NCI-H1092 (cell line): ENCODE measurements around the gene SPATS2.
"Not testable (repeated sequence)": the region's sequence is repeated elsewhere in the genome, so short reads cannot be mapped to it uniquely, and the experiment has no call there.

Source experiments
- DNase-seq: peaks from one replicate; lab custom pipeline; 2025; lab: John Stamatoyannopoulos, UW

Gene SPATS2

GRCh38 chr12:49410818-49411217, 43.6 kb downstream of the SPATS2 start:
- DNase-seq: no peak

- DNase-seq: no peak
Observed at GRCh38 chr12:49413010-49413409, 45.7 kb downstream of the SPATS2 start.

DNA sequence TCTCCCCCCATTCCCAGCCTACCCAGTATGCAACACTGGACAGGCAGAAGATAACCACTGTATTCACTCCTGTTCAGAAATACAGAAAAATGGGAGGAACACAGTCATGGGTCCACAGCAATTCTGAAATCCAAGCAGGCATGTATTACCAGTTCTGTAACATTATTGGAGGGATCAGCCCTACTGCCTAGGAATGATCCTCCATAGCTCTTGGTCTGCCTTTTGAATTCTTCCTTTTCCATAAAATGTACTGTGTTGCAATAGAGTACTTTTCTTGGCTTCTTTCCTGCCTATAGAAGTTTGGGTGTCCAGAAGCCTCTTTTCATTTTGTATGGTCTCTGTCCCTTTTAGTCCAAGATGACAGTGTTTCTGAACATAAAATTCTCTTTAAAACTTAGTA, 46.5 kb downstream of the SPATS2 start:
- no peak for DNase-seq

DNA sequence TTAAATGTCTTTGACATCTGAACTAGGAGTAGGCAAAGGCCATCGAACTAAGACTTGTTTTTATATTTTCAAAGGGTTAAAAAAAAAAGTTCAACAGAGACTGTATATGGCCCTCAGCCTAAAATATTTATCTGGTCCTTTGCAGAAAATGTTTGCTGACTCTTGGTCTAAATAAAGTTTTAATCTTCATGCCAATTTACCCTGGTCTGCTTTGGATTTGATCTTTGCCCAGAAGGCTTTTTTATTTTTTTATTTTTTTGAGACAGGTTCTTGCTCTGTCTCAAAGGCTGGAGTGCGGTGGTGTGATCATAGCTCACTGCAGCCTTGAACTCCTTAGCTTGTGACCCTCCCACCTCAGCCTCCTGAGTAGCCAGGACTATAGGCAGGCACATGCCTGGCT, 47.1 kb downstream of the SPATS2 start:
- DNase-seq: no peak

GRCh38 chr12:49415521-49415970, 48.3 kb downstream of the SPATS2 start:
- no peak for DNase-seq

DNA sequence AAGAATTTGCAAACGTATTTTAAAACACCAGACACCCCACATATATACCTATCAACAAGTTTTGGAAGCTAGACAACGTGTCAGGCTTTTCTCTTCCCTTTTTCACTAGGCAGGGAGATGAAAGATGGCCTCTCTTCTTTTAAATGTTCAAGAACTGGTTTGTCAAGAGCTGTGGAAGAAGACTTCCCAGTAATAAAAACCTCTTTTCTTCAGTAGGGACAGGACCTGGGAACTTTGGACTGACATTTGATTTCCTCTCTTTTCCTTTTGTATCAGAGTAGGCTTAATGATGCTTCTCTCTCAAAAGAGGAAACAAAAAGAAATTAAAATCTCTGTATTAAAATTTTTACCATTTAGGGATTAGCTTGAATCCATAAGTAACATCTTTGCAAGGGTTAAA, 49.6 kb downstream of the SPATS2 start:
- no peak for DNase-seq

- DNase-seq: no peak
Observed at GRCh38 chr12:49417558-49417957, 50.3 kb downstream of the SPATS2 start.

DNA sequence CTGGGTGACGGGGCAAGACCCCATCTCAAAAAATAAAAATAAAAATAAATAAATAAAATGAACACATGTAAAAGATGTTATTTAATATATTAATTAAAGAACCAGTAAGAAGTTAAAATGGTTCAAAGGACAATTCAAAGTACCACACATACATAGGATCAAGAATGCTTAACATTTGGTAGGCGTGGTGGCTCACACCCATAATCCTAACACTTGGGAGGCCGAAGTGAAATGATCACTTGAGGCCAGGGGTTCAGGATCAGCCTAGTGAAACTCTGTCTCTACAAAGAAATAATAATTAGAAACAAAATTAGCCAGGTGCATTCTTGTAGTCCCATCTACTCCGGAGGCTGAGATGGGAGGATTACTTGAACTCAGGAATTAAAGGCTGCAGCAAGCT, 53.3 kb downstream of the SPATS2 start:
- DNase-seq: no peak

GRCh38 chr12:49422114-49422513, 54.9 kb downstream of the SPATS2 start:
- no peak for DNase-seq

DNA sequence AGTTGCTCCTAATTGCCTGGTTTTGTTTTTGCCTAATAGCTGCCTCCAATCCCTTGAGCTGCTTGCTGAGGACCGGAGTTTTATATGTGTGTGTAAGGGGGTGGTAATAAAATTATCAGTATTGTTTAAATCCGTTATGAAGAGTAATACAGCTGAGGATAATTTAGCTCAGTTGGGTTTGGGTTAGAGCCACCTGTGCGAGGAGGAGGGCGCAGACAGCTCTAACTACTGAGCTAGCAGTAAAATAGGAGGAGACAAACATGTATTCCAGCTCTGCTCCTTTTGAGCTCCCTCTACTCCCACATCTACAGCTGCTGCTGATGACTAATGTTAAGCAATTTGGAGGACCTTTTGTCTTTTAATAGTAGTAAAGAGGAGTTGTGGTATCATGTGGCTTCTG, 61.5 kb downstream of the SPATS2 start:
- no peak for DNase-seq

- DNase-seq: no peak
Observed at GRCh38 chr12:49432616-49433015, 65.4 kb downstream of the SPATS2 start.

GRCh38 chr12:49436799-49437198, 69.5 kb downstream of the SPATS2 start:
- not testable (repeated sequence) for DNase-seq

DNA sequence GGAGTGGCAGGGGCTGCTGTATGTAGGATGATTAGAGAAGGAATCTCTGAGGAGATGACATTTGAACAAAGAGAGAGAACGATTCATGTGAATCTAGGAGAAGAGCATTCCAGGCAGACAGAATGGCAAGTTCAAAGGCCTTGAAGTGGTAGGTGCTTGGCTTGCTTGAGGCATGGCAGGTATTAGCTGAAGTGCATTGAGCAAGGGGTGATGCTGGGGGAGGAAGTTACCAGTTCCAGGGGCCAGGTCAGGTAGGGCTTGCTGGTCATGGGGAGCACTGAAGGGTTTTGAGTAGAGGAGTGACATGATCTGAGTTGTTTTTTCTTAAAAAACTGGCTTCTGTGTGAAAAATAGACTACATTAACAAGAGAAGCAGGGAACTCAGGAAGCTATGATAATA, 71.8 kb downstream of the SPATS2 start:
- DNase-seq: no peak

DNA sequence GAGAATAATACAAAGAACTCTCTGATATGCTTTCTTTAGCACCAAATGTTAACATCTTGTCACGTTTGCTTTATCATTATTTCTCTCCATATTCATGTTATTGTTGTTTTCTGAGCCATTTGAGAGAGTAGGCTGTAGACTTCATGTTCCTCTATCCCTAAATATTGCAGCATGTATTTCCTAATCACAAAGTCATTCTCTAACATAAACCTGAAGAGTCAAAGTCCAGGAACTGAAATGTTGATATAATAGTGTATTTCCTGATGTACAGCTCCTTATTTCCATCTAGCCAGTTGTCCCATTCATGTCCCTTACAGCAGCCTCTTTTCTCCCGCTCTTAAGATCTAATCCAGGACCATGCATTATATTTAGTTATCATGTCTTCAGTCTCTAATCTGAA, 72.8 kb downstream of the SPATS2 start:
- no peak for DNase-seq

DNA sequence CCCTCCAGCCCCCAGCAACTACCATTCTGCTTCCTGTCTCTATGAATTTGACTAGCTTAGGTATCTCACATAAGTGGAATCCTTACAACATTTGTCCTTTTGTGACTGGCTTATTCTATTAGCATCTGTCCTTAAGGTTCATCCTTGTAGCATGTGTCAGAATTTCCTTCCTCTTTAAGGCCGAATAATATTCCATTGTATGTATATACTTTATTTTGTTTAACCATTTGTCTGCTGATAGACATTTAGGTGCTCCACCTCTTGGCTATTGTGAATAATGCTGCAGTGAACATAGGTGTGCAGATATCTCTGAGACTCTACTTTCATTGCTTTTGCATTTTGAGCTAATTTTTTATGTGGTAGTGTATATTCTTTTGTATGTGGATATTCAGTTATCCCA, 75.7 kb downstream of the SPATS2 start:
- no peak for DNase-seq

DNA sequence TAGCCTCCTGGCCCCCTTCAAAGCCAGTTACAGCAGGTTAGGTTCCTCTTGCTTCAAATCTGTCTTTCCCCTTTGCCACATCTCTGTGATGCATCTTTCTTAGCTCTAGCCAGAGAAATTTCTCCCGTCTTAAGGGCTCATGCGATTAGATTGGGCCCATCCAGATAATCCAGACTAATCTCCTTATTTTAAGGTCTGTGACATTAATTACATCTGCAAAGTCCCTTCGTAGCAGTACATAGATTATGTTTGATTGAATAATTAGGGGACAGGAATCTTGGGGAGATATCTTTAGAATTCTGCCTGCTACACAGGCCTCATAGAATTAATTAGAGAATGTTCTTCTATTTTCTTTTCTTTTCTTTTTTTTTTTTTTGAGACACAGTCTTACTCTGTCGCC, 79.3 kb downstream of the SPATS2 start:
- no peak for DNase-seq

DNA sequence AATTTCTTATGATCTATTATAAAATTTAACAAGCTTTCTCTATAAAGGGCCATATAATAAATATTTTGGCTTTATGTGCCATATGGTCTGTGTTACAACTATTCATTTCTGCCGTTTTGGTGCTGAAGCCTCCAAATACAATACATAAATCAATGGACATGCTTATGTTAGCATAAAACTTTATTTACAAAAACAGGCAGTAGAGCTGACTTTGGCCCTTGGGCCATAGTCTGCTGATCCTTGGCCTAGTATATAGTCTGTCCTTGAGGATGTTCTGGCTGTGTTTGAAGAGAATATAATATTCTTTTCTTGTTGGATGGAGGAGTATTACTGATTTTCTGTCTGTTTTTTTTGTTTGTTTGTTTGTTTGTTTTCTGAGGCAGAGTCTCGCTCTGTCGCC, 81.6 kb downstream of the SPATS2 start:
- no peak for DNase-seq

DNA sequence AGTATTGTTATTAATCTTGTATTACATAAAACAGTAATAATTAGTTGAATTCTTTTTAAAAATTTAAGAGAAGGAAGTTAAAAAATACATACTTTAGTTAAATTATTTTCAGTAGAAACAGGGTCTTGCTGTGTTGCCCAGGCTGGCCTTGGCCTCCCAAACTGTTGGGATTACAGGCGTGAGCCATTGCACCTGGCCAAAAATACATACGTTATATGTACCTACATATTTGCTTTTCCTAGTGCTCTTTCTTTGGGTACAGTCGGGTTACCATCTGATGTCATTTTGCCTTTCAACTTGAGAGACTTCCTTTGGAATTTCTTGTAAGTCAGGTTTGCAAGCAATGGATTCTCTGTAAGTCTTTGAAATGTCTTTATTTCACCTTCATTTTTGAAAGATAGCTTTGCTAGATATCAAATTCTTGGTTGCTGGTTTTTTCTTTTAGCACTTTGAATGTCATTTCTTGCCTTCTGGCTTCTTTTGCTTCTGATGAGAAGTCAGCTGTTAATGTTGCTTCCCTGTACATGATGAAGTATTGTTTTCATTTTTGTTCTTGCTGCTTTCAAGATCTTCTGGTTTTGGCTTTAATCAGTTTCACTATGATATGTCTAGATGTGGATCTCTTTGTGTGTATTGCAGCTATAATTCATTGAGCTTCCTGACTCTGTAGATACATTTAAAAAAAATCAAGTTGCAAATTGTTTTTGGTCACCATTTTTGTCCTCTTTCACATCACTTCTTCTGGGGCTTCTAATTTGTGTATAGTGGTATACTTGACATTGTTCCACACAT, 84.4 kb downstream of the SPATS2 start:
- DNase-seq: no peak

GRCh38 chr12:49455501-49455900, 88.2 kb downstream of the SPATS2 start:
- DNase-seq: no peak

DNA sequence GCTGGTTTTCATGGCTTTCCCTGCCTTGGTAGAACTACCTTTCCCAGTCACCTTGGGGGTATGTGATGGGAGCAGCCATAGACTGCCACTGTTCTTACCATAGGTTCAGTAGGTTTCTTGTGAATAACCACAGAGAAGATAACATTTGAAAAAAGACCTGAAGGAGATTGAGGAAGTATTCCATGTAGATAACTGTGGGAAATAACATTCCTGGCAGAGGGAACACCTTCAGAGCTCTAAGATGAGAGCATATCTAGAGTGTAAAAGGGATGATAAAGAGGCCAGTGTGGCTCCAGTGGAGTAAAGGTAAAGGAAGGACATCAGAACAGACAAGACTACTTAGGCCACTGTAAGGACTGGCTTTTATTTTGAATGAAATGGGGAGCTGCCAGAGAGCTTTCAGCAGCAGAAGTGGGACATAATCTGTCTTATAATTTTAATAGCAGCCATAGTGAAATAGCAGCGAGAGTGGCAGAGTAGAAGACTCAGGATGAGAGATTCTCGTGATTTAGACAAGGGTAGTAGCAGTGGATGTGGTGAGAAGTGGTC, 88.9 kb downstream of the SPATS2 start:
- no peak for DNase-seq

GRCh38 chr12:49458816-49459215, 91.6 kb downstream of the SPATS2 start:
- DNase-seq: no peak

DNA sequence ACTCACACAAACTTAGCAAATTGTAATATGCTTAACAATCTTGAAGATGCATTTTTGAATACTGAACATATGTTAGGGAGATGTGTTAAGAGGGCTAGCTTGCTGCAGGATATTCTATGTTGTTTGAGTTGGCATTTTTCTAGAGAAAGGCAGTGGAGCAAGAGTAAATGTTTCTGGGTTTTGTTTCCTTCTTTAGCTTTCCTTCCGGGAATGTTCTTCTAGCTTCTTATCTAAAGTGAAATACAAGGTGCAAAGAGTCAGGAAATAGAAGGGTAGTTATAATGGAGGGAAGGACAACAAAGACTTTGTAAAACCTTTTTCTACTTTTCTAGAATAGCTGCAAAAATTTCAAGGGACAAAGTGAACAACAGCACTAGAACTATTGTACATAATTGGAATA, 94.0 kb downstream of the SPATS2 start:
- DNase-seq: no peak

DNA sequence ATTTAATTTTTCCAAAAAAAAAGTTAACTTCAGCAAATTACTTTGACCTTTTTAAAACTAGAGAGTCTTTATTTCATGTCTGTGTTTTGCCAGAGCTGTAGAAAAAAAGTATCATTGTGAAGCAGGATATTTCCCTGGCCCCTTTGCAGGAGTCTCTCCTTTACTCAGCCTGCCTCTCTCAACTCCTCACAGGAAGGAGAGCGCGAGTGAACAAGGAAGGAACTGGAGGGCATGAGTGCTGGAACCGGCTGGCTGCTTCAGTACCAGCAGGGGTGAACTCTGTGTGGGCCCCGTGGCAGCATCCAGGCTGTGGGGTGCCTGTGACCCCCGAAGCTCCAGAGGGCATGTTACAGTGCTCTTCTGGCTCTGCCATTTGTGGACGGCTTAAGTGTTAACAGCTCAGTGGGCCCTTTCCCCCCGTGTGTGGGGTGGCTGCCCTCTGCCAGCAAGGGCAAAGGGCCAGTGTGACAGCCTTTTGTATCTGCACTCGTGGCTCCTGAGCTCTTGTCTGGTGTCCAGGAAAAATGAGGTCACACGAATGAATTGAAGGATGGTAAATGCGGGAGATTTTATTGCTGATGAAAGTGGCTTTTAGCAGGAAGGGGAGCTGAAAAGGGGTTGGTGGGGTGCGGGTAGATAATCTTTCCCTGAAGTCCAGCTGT, 95.0 kb downstream of the SPATS2 start:
- no peak for DNase-seq
